Measurements from ENCODE around the gene BBS7.

Gene BBS7

GRCh38 chr4:121819216-121819965, 50.9 kb downstream of the BBS7 start:
- DNase-seq (ENCODE audit: insufficient read length, low spot score) (no peak), FAIRE-seq (no peak)
- TF ChIP-seq CTCF (IDR thresholded peaks at IDR 0.05; ENCODE audit: insufficient read depth, missing control alignments): no peak

- no peak for TF ChIP-seq CTCF (IDR thresholded peaks at IDR 0.05; ENCODE audit: insufficient read depth, missing control alignments)
- FAIRE-seq (no peak), DNase-seq (ENCODE audit: insufficient read length, low spot score) (no peak)
These were observed 52.1 kb downstream of the BBS7 start for GRCh38 chr4:121818215-121818614.

GRCh38 chr4:121817701-121818100, 52.6 kb downstream of the BBS7 start:
- FAIRE-seq (peak; percentile 21), DNase-seq (ENCODE audit: insufficient read length, low spot score) (no peak)
- TF ChIP-seq CTCF (IDR thresholded peaks at IDR 0.05; ENCODE audit: insufficient read depth, missing control alignments): no peak

GRCh38 chr4:121817006-121817405, 53.3 kb downstream of the BBS7 start:
- DNase-seq (ENCODE audit: insufficient read length, low spot score) (no peak), FAIRE-seq (no peak)
- no peak for TF ChIP-seq CTCF (IDR thresholded peaks at IDR 0.05; ENCODE audit: insufficient read depth, missing control alignments)

GRCh38 chr4:121814756-121815155, 55.5 kb downstream of the BBS7 start:
- FAIRE-seq (no peak), DNase-seq (ENCODE audit: insufficient read length, low spot score) (no peak)
- no peak for TF ChIP-seq CTCF (IDR thresholded peaks at IDR 0.05; ENCODE audit: insufficient read depth, missing control alignments)

GRCh38 chr4:121811122-121811521, 59.2 kb downstream of the BBS7 start:
- TF ChIP-seq CTCF (IDR thresholded peaks at IDR 0.05; ENCODE audit: insufficient read depth, missing control alignments): no peak
- FAIRE-seq: no peak
- DNase-seq (ENCODE audit: insufficient read length, low spot score): no peak

- FAIRE-seq: no peak
- TF ChIP-seq CTCF (IDR thresholded peaks at IDR 0.05; ENCODE audit: insufficient read depth, missing control alignments): no peak
- DNase-seq (ENCODE audit: insufficient read length, low spot score): no peak
These were observed 63.9 kb downstream of the BBS7 start for GRCh38 chr4:121806411-121806810.

Data from D721Med (cell line).